AG09309 (cell line): ENCODE measurements around the gene ANXA4.
"Not testable (repeated sequence)": the region's sequence is repeated elsewhere in the genome, so short reads cannot be mapped to it uniquely, and the experiment has no call there.

Experiments
- DNase-seq: peaks from one replicate; pipeline ENCODE4 v3.0.0-alpha.2; 2010; ENCODE audit warnings: low read depth
- H3K4me3 ChIP-seq: 2 replicates; pipeline ENCODE4 v1.5.1; 2011; ENCODE audit warnings: mild to moderate bottlenecking, low read depth, low read length, moderate library complexity; ENCODE audit not compliant: control insufficient read depth
- TF ChIP-seq, protein P1 (sequence below): IDR thresholded peaks from 2 replicates; pipeline ENCODE4 v1.5.1; 2011; ENCODE audit warnings: mild to moderate bottlenecking, low read depth, low read length, inconsistent platforms; ENCODE audit not compliant: insufficient read depth, control insufficient read depth; ENCODE audit errors: missing control alignments

The ANXA4 gene

DNA sequence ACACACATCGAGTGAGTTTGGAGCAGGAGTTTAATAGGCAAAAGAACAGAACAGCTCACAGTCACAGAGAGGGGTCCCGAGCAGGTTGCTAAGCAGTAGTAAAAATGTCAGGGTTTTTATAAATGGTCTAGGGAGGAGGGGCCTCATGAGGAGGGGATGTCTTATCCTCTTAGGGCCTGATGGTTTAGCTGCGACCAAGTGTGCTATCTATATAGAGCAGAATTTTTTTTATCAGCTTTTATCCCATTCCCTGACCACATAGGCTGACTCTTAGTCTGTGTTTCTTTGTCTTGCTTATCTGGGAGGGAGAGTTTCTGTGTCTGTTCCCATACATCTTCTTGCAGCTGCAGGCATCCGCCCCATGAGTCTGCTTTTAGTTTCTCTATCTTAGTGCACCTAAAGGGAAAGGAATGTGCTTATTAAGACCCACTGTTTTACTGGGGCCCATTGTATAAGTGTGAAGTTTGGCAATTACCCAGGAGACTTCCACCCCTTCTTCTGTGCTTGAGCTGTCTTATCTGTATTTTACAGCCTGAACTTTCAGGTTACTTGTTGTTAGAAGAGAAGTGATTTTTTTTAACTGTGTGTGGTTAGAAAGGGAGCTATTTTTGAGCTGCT, 57.1 kb downstream of the ANXA4 start:
- peak overlapping the region; percentile 48 for H3K4me3 ChIP-seq

GRCh38 chr2:69801745-69802290, 59.9 kb downstream of the ANXA4 start:
- no peak overlapping the region for H3K4me3 ChIP-seq
- TF ChIP-seq, protein P1, sequence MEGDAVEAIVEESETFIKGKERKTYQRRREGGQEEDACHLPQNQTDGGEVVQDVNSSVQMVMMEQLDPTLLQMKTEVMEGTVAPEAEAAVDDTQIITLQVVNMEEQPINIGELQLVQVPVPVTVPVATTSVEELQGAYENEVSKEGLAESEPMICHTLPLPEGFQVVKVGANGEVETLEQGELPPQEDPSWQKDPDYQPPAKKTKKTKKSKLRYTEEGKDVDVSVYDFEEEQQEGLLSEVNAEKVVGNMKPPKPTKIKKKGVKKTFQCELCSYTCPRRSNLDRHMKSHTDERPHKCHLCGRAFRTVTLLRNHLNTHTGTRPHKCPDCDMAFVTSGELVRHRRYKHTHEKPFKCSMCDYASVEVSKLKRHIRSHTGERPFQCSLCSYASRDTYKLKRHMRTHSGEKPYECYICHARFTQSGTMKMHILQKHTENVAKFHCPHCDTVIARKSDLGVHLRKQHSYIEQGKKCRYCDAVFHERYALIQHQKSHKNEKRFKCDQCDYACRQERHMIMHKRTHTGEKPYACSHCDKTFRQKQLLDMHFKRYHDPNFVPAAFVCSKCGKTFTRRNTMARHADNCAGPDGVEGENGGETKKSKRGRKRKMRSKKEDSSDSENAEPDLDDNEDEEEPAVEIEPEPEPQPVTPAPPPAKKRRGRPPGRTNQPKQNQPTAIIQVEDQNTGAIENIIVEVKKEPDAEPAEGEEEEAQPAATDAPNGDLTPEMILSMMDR, result no peak
- no peak for DNase-seq

More for the DNA sequence above, 57.1 kb downstream of the ANXA4 start:
- TF ChIP-seq, protein P1, result no peak
- no peak for DNase-seq

- not testable (repeated sequence) for DNase-seq, H3K4me3 ChIP-seq
Measured at GRCh38 chr2:69802781-69803367, 60.9 kb downstream of the ANXA4 start.

DNA sequence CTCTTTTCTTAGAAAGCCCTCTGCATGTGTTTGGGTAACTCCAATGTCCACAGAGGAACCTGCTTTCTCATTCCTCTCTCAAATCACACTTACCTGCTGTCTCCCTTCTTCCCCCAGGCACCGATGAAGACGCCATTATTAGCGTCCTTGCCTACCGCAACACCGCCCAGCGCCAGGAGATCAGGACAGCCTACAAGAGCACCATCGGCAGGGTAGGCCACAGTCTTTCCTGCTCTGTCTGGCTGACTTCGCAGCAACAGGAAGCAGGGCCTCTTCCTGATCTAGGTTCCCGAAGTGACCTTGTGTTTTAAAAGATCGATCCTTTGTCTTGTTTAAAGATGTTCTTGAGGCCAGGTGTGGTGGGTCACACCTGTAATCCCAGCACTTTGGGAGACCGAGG, 62.5 kb downstream of the ANXA4 start:
- TF ChIP-seq, protein P1, result no peak
- DNase-seq, result no peak
- no peak overlapping the region for H3K4me3 ChIP-seq

DNA sequence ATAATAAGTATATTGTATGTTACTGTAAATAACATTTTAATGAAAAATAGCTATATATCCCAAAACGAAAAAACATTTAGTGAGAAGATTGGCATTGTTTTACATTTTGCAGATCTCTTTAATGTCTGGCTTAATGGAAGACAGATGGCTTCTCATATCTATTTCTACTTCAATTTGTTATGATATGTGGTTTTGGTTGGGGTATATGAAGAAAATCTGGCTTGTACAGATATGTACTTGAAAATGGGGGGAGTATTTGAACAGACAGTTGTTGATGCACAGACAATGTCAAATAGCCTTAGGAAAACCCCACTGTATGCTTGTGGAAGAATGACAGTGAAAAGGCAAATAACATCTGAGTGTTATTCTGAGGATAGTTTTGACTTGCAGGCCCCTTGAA, 64.0 kb downstream of the ANXA4 start:
- TF ChIP-seq, protein P1, result no peak
- no peak for DNase-seq
- H3K4me3 ChIP-seq, result no peak overlapping the region

GRCh38 chr2:69807821-69808540, 66.0 kb downstream of the ANXA4 start:
- H3K4me3 ChIP-seq, result no peak overlapping the region
- DNase-seq, result no peak
- TF ChIP-seq, protein P1, result no peak

DNA sequence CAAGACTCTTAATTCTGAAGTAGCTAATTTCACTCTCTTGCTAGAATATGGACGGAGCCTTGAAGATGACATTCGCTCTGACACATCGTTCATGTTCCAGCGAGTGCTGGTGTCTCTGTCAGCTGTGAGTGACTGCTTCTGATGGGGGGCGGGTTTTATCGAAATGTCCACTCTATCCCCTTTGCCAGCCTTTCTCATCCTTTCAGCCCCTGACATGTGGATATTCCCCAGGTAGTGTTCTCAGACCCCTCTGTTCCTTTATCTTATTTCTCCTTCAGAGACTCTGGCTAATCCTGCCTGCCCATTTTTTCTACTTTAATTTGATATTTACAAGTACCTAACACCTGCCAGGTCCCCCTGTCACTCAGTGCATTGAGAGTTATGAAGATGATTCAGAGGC, 68.6 kb downstream of the ANXA4 start:
- no peak overlapping the region for H3K4me3 ChIP-seq
- TF ChIP-seq, protein P1, result no peak
- no peak for DNase-seq
